Small intestine (tissue), 7 donors: ENCODE measurements around the gene GALK1. TPM values are rescaled to one million over a fixed set of nuclear protein-coding genes. Genes with fewer than 3 reads are reported as not detected.
"Not testable (repeated sequence)": the region's sequence is repeated elsewhere in the genome, so short reads cannot be mapped to it uniquely, and the experiment has no call there.

Source experiments
- DNase-seq, 2 donors: peaks; one replicate each; pipeline versions ENCODE4 v3.0.0 to v3.0.0-alpha.2; 2013
- FAIRE-seq: peaks from 2 replicates; lab custom pipeline; 2012; peaks lifted over from hg19 to GRCh38; lab: Jason Lieb, UNC
- H3K27ac ChIP-seq, 3 donors: one replicate each; pipeline ENCODE4 v1.5.1; 2013; ENCODE audit warnings: low read length in 2 of 3, mild to moderate bottlenecking in 2 of 3, control low read depth in 1 of 3, inconsistent platforms in 1 of 3, low read depth in 1 of 3, moderate library complexity in 1 of 3
- H3K27me3 ChIP-seq, 3 donors: one replicate each; pipeline ENCODE4 v1.6.1; 2013; ENCODE audit warnings: low read length in 3 of 3, inconsistent platforms in 1 of 3; ENCODE audit not compliant: control insufficient read depth in 3 of 3, insufficient read depth in 3 of 3
- H3K36me3 ChIP-seq, 3 donors: one replicate each; pipeline ENCODE4 v1.6.1; 2013; ENCODE audit warnings: low read length in 3 of 3, inconsistent platforms in 1 of 3, low read depth in 1 of 3, mild to moderate bottlenecking in 1 of 3, moderate library complexity in 1 of 3; ENCODE audit not compliant: control insufficient read depth in 3 of 3, insufficient read depth in 2 of 3
- H3K4me1 ChIP-seq, 3 donors: one replicate each; pipeline ENCODE4 v1.6.1; 2013; ENCODE audit warnings: low read length in 2 of 3, inconsistent platforms in 1 of 3, low read depth in 1 of 3, mild to moderate bottlenecking in 1 of 3, moderate library complexity in 1 of 3; ENCODE audit not compliant: control insufficient read depth in 3 of 3, insufficient read depth in 2 of 3
- H3K4me3 ChIP-seq, 3 donors: one replicate each; pipeline ENCODE4 v1.5.1; 2013; ENCODE audit warnings: low read length in 3 of 3, control low read depth in 1 of 3, inconsistent platforms in 1 of 3, low read depth in 1 of 3, mild to moderate bottlenecking in 1 of 3, moderate library complexity in 1 of 3
- H3K9me3 ChIP-seq, 2 donors: one replicate each; pipeline ENCODE4 v1.6.1; 2013; ENCODE audit warnings: low read depth in 1 of 2, low read length in 1 of 2; ENCODE audit not compliant: control insufficient read depth in 2 of 2, insufficient read depth in 1 of 2
- WGBS, 3 donors: extraction: QIAGEN DNeasy Blood & Tissue Kit; methylation state at CpG; one replicate each; pipeline ENCODE4 v1.1.7; 2013; 5-methylcytosine and 5-hydroxymethylcytosine counted together
- polyA plus RNA-seq, 4 donors: library from polyadenylated mRNA; stranded (reverse) in 3 of 4; unstranded in 1 of 4; fragments of 200-250 nt in 3 of 4; fragments of 120-200 nt in 1 of 4; gene quantifications; one replicate each; pipeline versions ENCODE4 v1.2.1 to v1.2.3, GENCODE V29; 2013
- donor health status: healthy with polysubstance abuse.
- donor health status: control.
- donor health status: control.
- donor health status: Bipolar disorder and iron deficiency.
- donor health status: healthy.

The GALK1 gene
- polyA plus RNA-seq, 4 donors = 43.4 to 116 (median 81.4) TPM

DNA sequence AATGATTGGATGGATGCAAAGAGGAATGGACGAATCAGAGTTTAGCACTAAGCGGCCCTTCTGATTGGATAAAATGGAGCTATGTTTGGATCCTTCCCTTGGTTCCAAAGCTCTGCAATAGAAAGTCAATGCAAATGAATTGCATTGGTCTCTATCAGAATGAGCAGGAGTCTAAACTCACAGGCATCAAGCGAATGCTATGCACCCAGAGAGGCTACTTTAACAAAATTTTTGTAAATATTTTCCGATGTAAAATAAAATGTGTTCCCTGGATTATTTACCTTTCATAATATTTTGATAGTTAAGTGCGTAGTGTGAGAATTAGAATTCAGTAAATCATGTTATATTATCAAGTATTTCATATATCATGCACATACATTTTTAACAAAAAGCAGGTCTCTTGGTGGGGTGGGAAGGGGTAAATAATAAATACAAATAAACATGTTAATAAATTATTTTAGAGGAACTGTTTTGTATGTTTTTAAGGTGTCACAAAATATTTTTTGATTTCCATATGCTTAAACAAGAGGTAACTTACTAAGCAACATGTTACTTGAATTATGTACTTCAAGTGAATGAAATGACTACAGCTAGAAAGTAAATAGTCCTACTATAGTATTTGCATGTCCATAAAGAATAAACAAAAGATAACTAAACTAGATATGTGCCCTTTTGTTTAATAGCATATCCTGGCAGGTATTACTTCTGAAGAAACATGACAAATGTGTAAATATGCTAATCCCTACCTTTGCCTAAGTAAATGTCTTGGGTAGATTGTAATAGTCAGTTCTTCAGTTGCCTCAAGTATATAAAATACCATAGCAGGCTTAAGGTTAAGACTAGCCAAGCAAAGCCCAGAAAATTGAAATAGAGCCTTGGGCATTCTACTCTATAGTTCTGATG lies 15.2 kb upstream of the GALK1 start:
- Histone ChIP-seq H3K27ac (peak overlapping the region in 1 of 3 donors; percentile 68), H3K9me3 (no peaks in the 10 kb centered on the region), H3K27me3 (no peaks in the 10 kb centered on the region), H3K4me1 (peaks cover 0 to 25% (median 7%) of the 10 kb centered on the region in 3 donors), H3K4me3 (no peak overlapping the region), H3K36me3 (peaks cover 10 to 18% (median 10%) of the 10 kb centered on the region in 3 donors)
- WGBS, 3 donors = 22 to 24% (median 22%) methylated on average over 5 of the region's 5 CpGs
- no peak for DNase-seq
- peak; percentile 89 for FAIRE-seq

GRCh38 chr17:75779250-75779986 lies 14.4 kb upstream of the GALK1 start:
- H3K9me3 ChIP-seq = no peaks in the 10 kb centered on the region
- H3K36me3 ChIP-seq = peaks cover 10 to 26% (median 10%) of the 10 kb centered on the region in 3 donors
- H3K4me1 ChIP-seq = peaks cover 0 to 29% (median 7%) of the 10 kb centered on the region in 3 donors
- DNase-seq = peak; percentile 99 to 100
- no peaks in the 10 kb centered on the region for H3K27me3 ChIP-seq
- no peak for FAIRE-seq
- WGBS, 3 donors = 0% methylated on average over 60 to 84 of the region's 84 CpGs
- peak overlapping the region; percentile 95 to 99 (median 98) for H3K27ac ChIP-seq
- H3K4me3 ChIP-seq = peak overlapping the region; percentile 86 to 99 (median 97)

GRCh38 chr17:75778861-75779249 lies 13.9 kb upstream of the GALK1 start:
- DNase-seq = peak in 1 of 2 donors; percentile 64
- Histone ChIP-seq H3K4me1 (peaks cover 0 to 25% (median 3%) of the 10 kb centered on the region in 3 donors), H3K27ac (peak overlapping the region; percentile 95 to 99 (median 98)), H3K27me3 (no peaks in the 10 kb centered on the region), H3K9me3 (no peaks in the 10 kb centered on the region), H3K36me3 (peaks cover 10 to 31% (median 10%) of the 10 kb centered on the region in 3 donors), H3K4me3 (peak overlapping the region; percentile 86 to 99 (median 97))
- WGBS, 3 donors = 0% methylated on average over 33 to 38 of the region's 38 CpGs
- FAIRE-seq = no peak

- Histone ChIP-seq H3K36me3 (peaks cover 10 to 35% (median 10%) of the 10 kb centered on the region in 3 donors), H3K27ac (peak overlapping the region; percentile 95 to 99 (median 98)), H3K4me3 (peak overlapping the region; percentile 86 to 99 (median 97)), H3K4me1 (peaks cover 0 to 22% (median 0%) of the 10 kb centered on the region in 3 donors)
- H3K9me3 ChIP-seq, H3K27me3 ChIP-seq, FAIRE-seq: not testable (repeated sequence)
- peak in 1 of 2 donors; percentile 39 for DNase-seq
- WGBS, 3 donors = 1% methylated on average over 19 of the region's 19 CpGs
Measured at GRCh38 chr17:75778066-75778860, 13.3 kb upstream of the GALK1 start.

DNA sequence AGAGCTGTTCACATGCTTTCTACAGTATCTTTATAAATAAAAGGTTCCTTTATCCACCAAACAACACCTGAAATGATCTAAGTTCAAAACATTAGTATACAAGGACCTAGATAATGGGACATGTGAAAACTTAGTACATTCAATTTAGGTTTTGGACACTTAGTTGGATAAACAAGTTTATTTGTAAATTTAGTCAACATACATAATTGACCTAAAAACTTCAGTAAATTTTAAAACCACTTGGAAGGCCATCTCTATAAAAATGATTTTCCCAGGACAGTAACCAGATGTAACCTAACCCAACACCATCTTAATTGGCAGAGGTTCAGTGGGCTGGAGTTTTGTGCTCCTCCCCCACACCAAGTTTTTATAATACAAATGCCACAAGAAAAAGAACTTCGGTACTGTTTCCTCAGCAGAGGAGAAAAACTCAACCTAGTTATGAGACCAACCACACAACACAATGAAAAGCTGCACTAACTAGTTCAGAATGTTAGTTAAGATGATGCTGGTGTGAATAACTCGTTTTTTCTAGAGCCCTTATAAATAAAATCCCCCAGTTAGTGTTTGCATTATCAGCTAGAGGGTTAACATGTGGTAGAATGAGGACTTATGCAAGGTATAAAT lies 12.4 kb upstream of the GALK1 start:
- H3K27me3 ChIP-seq = no peaks in the 10 kb centered on the region
- peaks cover 0 to 26% (median 0%) of the 10 kb centered on the region in 3 donors for H3K4me1 ChIP-seq
- 5 to 8% (median 6%) methylated on average over 2 of the region's 2 CpGs for WGBS, 3 donors
- no peaks in the 10 kb centered on the region for H3K9me3 ChIP-seq
- FAIRE-seq (no peak), DNase-seq (peak in 1 of 2 donors; percentile 28)
- peaks cover 10 to 35% (median 10%) of the 10 kb centered on the region in 3 donors for H3K36me3 ChIP-seq
- H3K27ac ChIP-seq = no peak overlapping the region
- peak overlapping the region in 2 of 3 donors; percentile 86 to 97 for H3K4me3 ChIP-seq

DNA sequence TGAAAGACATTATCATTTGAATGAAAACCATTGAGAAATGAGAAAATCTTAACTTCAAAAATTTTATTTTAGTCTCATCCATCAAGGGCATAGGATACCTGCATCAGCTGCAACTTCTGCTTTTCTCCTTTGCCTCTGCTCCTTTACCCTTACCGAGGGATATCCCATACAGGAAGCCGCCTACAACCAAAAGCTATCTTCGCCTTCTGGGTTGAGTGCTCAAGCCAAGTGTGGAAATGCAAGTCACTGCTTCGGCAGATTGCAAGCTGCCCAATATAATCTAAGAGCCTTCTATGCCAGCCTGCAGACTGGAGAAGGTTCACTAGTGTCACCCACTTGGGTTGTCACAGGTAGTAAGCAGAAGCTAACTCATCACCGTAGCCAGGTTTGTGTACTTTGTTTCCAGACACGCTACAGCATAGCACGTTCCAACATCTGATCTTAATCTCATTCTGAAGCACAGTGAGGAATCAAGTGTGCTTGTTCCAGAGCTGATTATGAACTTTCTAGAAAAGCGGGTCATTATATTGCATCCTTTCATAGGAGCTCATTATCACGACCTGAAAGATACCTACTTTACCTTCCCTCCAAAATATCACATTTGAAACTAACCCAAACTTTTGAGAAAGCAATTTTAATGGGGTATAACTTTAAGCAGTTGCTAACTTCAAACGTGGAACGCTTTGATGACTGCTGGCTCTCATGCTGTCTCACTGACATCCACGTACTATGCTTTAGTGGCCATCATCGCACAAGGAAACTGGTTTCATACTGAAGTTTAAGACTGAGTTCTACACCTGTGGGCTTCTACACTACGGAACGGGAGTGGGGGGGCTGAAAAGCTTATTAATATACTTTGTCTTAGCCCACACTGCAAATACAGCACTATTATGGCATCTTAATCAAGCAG lies 11.6 kb upstream of the GALK1 start:
- Histone ChIP-seq H3K9me3 (no peaks in the 10 kb centered on the region), H3K4me1 (peaks cover 0 to 33% (median 0%) of the 10 kb centered on the region in 3 donors), H3K27me3 (no peaks in the 10 kb centered on the region), H3K27ac (peak overlapping the region in 2 of 3 donors; percentile 3 to 52), H3K4me3 (peak overlapping the region in 2 of 3 donors; percentile 4 to 29), H3K36me3 (peaks cover 10 to 35% (median 10%) of the 10 kb centered on the region in 3 donors)
- WGBS, 3 donors = 26 to 40% (median 32%) methylated on average over 15 of the region's 15 CpGs
- FAIRE-seq = no peak
- DNase-seq = peak; percentile 32 to 83
